ENCODE results near the gene GJD3.

The GJD3 gene

DNA sequence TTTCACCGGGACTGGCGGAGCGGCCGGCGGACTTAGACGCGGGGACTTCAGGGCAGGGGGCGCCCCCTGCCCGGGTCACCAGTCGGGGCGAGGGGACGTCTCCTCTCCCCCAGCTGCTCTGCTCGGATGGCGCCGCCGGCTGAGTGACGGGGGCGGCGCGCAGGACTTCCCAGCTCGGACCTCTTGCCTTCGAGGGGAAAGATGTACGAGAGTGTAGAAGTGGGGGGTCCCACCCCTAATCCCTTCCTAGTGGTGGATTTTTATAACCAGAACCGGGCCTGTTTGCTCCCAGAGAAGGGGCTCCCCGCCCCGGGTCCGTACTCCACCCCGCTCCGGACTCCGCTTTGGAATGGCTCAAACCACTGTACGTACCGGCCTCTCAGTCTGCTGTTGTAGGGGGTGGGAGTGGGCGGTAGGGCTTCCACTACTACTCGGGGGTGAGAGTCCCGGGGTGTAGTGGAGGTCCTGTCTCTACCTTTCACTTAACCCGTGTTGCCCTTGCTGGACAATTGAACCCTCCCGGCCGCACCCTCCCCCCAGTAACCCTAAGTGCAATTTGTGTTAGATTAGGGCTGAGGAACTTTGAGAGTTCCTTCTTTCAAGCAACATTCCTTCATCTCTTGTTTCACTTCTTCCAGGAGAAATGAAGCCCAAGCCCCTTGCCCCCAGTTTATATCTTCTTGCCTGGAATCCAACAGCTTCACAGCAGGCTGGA is 21.9 kb downstream of the GJD3 start:
- Histone ChIP-seq H3K27me3 (replicated peaks; ENCODE audit: insufficient read depth, low read length) (no peaks in the 10 kb centered on the region), H3K4me2 (ENCODE audit: low read depth, low read length) (no peak overlapping the region), H3K27ac (ENCODE audit: low read length) (no peak overlapping the region), H3F3A (ENCODE audit: insufficient read depth, low read length) (no peaks in the 10 kb centered on the region), H3K4me1 (ENCODE audit: low read length) (no peaks in the 10 kb centered on the region), H3K9ac (ENCODE audit: low read length) (no peak overlapping the region), H3K36me3 (replicated peaks; ENCODE audit: insufficient read depth, low read length) (no peaks in the 10 kb centered on the region), H3K79me2 (ENCODE audit: low read length) (peaks cover 98% of the 10 kb centered on the region), H2AFZ (ENCODE audit: low read length) (no peak overlapping the region), H3K4me3 (ENCODE audit: low read length) (no peak overlapping the region), H4K20me1 (ENCODE audit: insufficient read depth, low read length) (peaks cover 34% of the 10 kb centered on the region), H3K9me2 (replicated peaks; ENCODE audit: insufficient read depth, low read length) (no peaks in the 10 kb centered on the region), H3K9me3 (replicated peaks; ENCODE audit: insufficient read depth, low read length) (no peaks in the 10 kb centered on the region)
- TF ChIP-seq EZH2phosphoT487 (IDR thresholded peaks at IDR 0.05; ENCODE audit: low read length) (no peak), EZH2 (optimal IDR thresholded peaks at IDR 0.05; ENCODE audit: low read depth, low read length) (no peak)
- TF ChIP-seq, protein P1, sequence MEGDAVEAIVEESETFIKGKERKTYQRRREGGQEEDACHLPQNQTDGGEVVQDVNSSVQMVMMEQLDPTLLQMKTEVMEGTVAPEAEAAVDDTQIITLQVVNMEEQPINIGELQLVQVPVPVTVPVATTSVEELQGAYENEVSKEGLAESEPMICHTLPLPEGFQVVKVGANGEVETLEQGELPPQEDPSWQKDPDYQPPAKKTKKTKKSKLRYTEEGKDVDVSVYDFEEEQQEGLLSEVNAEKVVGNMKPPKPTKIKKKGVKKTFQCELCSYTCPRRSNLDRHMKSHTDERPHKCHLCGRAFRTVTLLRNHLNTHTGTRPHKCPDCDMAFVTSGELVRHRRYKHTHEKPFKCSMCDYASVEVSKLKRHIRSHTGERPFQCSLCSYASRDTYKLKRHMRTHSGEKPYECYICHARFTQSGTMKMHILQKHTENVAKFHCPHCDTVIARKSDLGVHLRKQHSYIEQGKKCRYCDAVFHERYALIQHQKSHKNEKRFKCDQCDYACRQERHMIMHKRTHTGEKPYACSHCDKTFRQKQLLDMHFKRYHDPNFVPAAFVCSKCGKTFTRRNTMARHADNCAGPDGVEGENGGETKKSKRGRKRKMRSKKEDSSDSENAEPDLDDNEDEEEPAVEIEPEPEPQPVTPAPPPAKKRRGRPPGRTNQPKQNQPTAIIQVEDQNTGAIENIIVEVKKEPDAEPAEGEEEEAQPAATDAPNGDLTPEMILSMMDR (IDR thresholded peaks at IDR 0.05; ENCODE audit: low read length) = no peak
- no peak for DNase-seq

DNA sequence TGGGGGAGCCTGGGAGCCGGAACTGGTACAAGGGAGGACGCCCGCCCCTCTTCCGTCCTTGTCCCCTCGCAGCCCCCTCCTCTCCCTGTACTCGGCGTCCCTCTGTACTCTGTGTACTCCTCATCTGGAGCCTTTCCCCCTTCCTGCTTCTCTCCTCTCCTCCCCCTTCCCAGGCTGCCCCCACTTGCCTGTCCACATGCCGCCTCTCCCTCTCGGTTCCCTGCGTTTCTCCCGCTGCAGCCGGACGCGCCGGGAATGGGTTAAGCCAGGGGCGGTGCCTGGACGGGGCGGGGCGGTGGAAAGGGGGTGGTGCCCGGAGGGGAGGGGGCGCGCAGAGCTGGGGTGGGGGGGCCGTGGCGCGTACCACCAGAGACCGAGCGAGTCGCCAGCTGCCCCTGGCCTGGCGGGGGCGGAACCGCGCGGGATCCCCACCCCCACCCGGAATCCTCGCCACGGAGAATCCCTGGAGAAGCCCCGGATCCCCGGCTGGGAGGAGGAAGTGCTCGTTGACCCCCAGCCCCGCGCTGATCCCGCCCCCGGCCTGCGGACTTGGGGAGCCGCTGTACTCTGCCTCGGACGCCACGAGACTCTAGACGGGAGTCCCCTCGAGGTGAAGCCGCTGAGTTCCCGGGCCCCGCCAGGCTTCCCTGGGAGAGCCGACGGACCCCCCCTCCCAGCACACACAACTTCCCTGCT is 22.6 kb downstream of the GJD3 start:
- Histone ChIP-seq H3K9ac (ENCODE audit: low read length) (no peak overlapping the region), H3K9me3 (replicated peaks; ENCODE audit: insufficient read depth, low read length) (no peaks in the 10 kb centered on the region), H3K36me3 (replicated peaks; ENCODE audit: insufficient read depth, low read length) (no peaks in the 10 kb centered on the region), H3F3A (ENCODE audit: insufficient read depth, low read length) (no peaks in the 10 kb centered on the region), H3K4me2 (ENCODE audit: low read depth, low read length) (no peak overlapping the region), H3K4me1 (ENCODE audit: low read length) (no peaks in the 10 kb centered on the region), H3K27ac (ENCODE audit: low read length) (no peak overlapping the region), H2AFZ (ENCODE audit: low read length) (no peak overlapping the region), H4K20me1 (ENCODE audit: insufficient read depth, low read length) (peaks cover 39% of the 10 kb centered on the region), H3K27me3 (replicated peaks; ENCODE audit: insufficient read depth, low read length) (no peaks in the 10 kb centered on the region), H3K4me3 (ENCODE audit: low read length) (no peak overlapping the region), H3K9me2 (replicated peaks; ENCODE audit: insufficient read depth, low read length) (no peaks in the 10 kb centered on the region), H3K79me2 (ENCODE audit: low read length) (peaks cover 98% of the 10 kb centered on the region)
- no peak for TF ChIP-seq EZH2phosphoT487 (IDR thresholded peaks at IDR 0.05; ENCODE audit: low read length)
- TF ChIP-seq, protein P1 (IDR thresholded peaks at IDR 0.05; ENCODE audit: low read length) = no peak
- TF ChIP-seq EZH2 (optimal IDR thresholded peaks at IDR 0.05; ENCODE audit: low read depth, low read length) = no peak
- DNase-seq = no peak

DNA sequence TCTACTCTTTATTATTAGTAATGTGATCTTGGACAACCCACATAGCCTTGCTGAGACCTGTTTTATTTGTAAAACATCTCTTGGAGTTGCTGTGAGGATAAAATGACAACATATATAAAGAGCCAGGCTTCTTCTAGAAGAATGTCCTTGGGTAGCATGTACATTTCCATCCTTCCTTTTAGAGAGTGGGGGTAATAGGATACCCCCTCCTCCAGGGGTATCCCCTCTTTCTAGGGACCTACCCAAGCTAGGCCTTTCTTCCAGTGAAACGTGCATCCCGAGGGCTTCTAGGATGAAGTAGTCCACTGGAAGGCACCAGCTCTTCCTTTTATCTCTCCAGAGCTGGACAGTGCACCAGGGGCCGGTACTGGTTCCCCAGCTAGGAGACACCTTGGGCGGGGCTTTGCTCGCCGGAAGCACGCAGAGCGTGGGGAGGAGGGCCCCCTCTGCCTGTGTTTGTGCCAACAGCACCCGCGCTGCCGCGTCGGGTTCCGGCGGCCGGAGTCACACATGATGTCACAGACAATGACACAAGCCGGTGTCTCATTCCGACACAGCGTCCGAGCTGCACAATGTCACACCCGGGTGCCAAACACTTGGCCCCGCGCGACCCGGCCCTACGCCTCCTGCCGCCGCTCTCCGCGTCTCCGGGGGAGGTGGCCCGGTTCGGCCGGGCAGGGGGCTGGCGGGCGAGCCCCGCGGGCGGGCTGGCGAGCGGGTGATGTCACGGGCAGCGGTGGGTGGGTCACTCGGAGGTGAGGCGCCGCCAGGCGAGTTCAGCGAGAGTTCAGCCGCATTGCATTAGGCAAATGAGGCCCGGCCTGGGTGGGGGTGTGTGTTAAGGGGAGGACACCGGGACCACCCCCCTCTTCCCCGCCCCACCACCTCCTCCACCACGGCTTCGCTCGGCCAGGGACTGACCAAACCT is 23.4 kb downstream of the GJD3 start:
- no peak for DNase-seq
- no peak overlapping the region for H3K9ac ChIP-seq (ENCODE audit: low read length)

More for the DNA sequence above, 23.4 kb downstream of the GJD3 start:
- Histone ChIP-seq H3K79me2 (ENCODE audit: low read length) (peaks cover 98% of the 10 kb centered on the region), H2AFZ (ENCODE audit: low read length) (no peak overlapping the region), H3K36me3 (replicated peaks; ENCODE audit: insufficient read depth, low read length) (no peaks in the 10 kb centered on the region), H3K4me1 (ENCODE audit: low read length) (no peaks in the 10 kb centered on the region), H3K4me3 (ENCODE audit: low read length) (no peak overlapping the region), H3K4me2 (ENCODE audit: low read depth, low read length) (no peak overlapping the region), H3K27ac (ENCODE audit: low read length) (no peak overlapping the region), H3F3A (ENCODE audit: insufficient read depth, low read length) (no peaks in the 10 kb centered on the region), H3K9me3 (replicated peaks; ENCODE audit: insufficient read depth, low read length) (no peaks in the 10 kb centered on the region), H3K27me3 (replicated peaks; ENCODE audit: insufficient read depth, low read length) (no peaks in the 10 kb centered on the region), H3K9me2 (replicated peaks; ENCODE audit: insufficient read depth, low read length) (no peaks in the 10 kb centered on the region), H4K20me1 (ENCODE audit: insufficient read depth, low read length) (peaks cover 41% of the 10 kb centered on the region)
- TF ChIP-seq, protein P1 (IDR thresholded peaks at IDR 0.05; ENCODE audit: low read length) = no peak
- TF ChIP-seq EZH2phosphoT487 (IDR thresholded peaks at IDR 0.05; ENCODE audit: low read length) (no peak), EZH2 (optimal IDR thresholded peaks at IDR 0.05; ENCODE audit: low read depth, low read length) (no peak)

All from MM.1S (cell line).